Lung (tissue), 12 donors: ENCODE measurements around the gene RALGDS. TPM values are rescaled to one million over a fixed set of nuclear protein-coding genes. Genes with fewer than 3 reads are reported as not detected.

Experiments
- ATAC-seq: fragments of 200-7000 bp; cut with Tn5 transposase; one replicate; pipeline ENCODE4 v1.9.1; 2020; ENCODE audit warnings: moderate number of reproducible peaks; ENCODE audit not compliant: insufficient read depth, low FRiP score
- DNase-seq, 3 donors: peaks; one replicate each; pipeline ENCODE4 v3.0.0-alpha.2; 2013 to 2017
- H3K27ac ChIP-seq, 2 donors: one replicate each; pipeline ENCODE4 v1.5.1; 2013; ENCODE audit warnings: mild to moderate bottlenecking in 2 of 2, moderate library complexity in 2 of 2, control low read depth in 1 of 2, inconsistent platforms in 1 of 2, low read depth in 1 of 2, low read length in 1 of 2
- H3K27me3 ChIP-seq, 3 donors: one replicate each; pipeline ENCODE4 v1.5.1; 2013; ENCODE audit warnings: low read length in 2 of 3; ENCODE audit not compliant: control insufficient read depth in 3 of 3, insufficient read depth in 3 of 3
- H3K36me3 ChIP-seq, 4 donors: one replicate each; pipeline ENCODE4 v1.5.1; 2013; ENCODE audit warnings: low read length in 4 of 4, mild to moderate bottlenecking in 1 of 4, moderate library complexity in 1 of 4; ENCODE audit not compliant: control insufficient read depth in 4 of 4, insufficient read depth in 4 of 4
- H3K4me1 ChIP-seq, 5 donors: one replicate each; pipeline ENCODE4 v1.5.1; 2013; ENCODE audit warnings: low read length in 5 of 5, mild to moderate bottlenecking in 2 of 5, moderate library complexity in 1 of 5; ENCODE audit not compliant: control insufficient read depth in 5 of 5, insufficient read depth in 5 of 5
- H3K4me3 ChIP-seq: one replicate; pipeline ENCODE4 v1.5.1; 2013; ENCODE audit warnings: mild to moderate bottlenecking, control low read depth, moderate library complexity
- H3K9ac ChIP-seq, 2 donors: one replicate each; pipeline ENCODE4 v1.5.1; 2013; ENCODE audit warnings: low read length in 2 of 2, control low read depth in 1 of 2; ENCODE audit not compliant: insufficient read depth in 1 of 2
- H3K9me3 ChIP-seq, 4 donors: one replicate each; pipeline ENCODE4 v1.5.1; 2013; ENCODE audit warnings: low read length in 3 of 4, mild to moderate bottlenecking in 1 of 4, moderate library complexity in 1 of 4; ENCODE audit not compliant: control insufficient read depth in 4 of 4, insufficient read depth in 3 of 4
- WGBS, 2 donors: extraction: QIAGEN DNeasy Blood & Tissue Kit; methylation state at CpG; one replicate each; pipeline ENCODE4 v1.1.7; 2013; 5-methylcytosine and 5-hydroxymethylcytosine counted together
- polyA plus RNA-seq, 2 donors: library from polyadenylated mRNA; stranded (reverse); fragments of 200-250 nt; gene quantifications; one replicate each; pipeline ENCODE4 v1.2.1, GENCODE V29; 2013
- total RNA-seq, 2 donors: library from RNA; depleted of rRNA in 1 of 2; stranded (reverse); fragments of >200 nt in 1 of 2; gene quantifications; one replicate each; pipeline ENCODE4 v1.2.1, GENCODE V29; 2014 to 2021
- TF ChIP-seq, protein P1 (sequence below): IDR thresholded peaks from 2 replicates; pipeline ENCODE4 v1.5.1; 2012; ENCODE audit warnings: mild to moderate bottlenecking; ENCODE audit errors: control extremely low read depth, extremely low read depth
- donor health status: control.
- donor health status: control.
- donor health status: Bipolar disorder and iron deficiency.
- donor health status: healthy.
- donor health status: DM: yes; HTN: yes; CAD: no.

The RALGDS gene
- total and polyA plus RNA-seq, 4 donors: 49.5 to 145 (median 60.9) TPM

DNA sequence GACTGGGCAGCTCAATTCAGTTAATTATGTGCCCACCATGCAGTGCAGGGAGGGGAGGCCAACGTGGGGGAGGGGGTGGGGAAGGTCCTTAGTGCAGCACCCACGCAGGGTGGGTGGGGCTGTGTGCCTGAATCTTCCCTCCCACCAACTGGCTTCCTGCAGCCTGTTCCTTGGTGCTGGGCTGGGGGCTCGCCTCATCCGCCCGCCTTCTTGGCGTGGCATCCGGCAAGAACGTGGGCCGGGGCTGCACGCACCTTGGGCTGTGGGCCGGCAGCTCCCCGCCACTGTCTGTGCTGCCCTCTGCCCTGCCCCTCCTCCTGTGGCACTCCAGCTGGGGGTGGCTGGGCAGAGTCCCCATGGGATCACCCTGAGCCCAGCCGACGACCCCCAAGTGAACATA lies 19.6 kb upstream of the RALGDS start:
- H3K9me3 ChIP-seq: no peaks in the 10 kb centered on the region
- no peak overlapping the region for H3K9ac ChIP-seq
- no peak overlapping the region for H3K27ac ChIP-seq
- no peak for ATAC-seq
- WGBS, 2 donors: 91 to 92% methylated on average over 13 to 14 of the region's 14 CpGs
- DNase-seq: no peak
- peaks cover 0 to 27% (median 8%) of the 10 kb centered on the region in 5 donors for H3K4me1 ChIP-seq
- H3K4me3 ChIP-seq: no peak overlapping the region
- H3K36me3 ChIP-seq: no peaks in the 10 kb centered on the region
- TF ChIP-seq, protein P1, sequence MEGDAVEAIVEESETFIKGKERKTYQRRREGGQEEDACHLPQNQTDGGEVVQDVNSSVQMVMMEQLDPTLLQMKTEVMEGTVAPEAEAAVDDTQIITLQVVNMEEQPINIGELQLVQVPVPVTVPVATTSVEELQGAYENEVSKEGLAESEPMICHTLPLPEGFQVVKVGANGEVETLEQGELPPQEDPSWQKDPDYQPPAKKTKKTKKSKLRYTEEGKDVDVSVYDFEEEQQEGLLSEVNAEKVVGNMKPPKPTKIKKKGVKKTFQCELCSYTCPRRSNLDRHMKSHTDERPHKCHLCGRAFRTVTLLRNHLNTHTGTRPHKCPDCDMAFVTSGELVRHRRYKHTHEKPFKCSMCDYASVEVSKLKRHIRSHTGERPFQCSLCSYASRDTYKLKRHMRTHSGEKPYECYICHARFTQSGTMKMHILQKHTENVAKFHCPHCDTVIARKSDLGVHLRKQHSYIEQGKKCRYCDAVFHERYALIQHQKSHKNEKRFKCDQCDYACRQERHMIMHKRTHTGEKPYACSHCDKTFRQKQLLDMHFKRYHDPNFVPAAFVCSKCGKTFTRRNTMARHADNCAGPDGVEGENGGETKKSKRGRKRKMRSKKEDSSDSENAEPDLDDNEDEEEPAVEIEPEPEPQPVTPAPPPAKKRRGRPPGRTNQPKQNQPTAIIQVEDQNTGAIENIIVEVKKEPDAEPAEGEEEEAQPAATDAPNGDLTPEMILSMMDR: no peak
- H3K27me3 ChIP-seq: no peaks in the 10 kb centered on the region

DNA sequence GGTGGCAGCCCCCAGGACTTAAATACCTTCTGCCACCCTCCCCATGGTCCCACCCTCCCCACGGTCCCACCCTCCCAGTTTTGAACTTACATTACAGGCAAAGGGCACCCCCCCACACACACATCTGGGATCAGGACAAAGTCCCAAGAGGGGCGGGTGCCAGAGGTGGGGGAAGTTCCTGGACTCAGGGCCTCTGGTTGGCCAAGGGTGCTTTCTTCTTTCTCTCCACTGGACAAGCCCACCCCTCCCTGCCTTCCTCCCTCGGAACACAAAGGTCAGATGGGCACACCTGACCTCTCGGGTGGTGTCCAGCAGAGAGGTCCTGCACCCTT lies 19.1 kb upstream of the RALGDS start:
- H3K27ac ChIP-seq: no peak overlapping the region
- ATAC-seq (no peak), DNase-seq (no peak)
- no peak overlapping the region for H3K9ac ChIP-seq
- WGBS, 2 donors: 94 to 98% methylated on average over 4 of the region's 4 CpGs
- H3K4me1 ChIP-seq: peaks cover 0 to 32% (median 8%) of the 10 kb centered on the region in 5 donors
- TF ChIP-seq, protein P1: no peak
- H3K4me3 ChIP-seq: no peak overlapping the region
- H3K27me3 ChIP-seq: no peaks in the 10 kb centered on the region
- no peaks in the 10 kb centered on the region for H3K36me3 ChIP-seq
- no peaks in the 10 kb centered on the region for H3K9me3 ChIP-seq

DNA sequence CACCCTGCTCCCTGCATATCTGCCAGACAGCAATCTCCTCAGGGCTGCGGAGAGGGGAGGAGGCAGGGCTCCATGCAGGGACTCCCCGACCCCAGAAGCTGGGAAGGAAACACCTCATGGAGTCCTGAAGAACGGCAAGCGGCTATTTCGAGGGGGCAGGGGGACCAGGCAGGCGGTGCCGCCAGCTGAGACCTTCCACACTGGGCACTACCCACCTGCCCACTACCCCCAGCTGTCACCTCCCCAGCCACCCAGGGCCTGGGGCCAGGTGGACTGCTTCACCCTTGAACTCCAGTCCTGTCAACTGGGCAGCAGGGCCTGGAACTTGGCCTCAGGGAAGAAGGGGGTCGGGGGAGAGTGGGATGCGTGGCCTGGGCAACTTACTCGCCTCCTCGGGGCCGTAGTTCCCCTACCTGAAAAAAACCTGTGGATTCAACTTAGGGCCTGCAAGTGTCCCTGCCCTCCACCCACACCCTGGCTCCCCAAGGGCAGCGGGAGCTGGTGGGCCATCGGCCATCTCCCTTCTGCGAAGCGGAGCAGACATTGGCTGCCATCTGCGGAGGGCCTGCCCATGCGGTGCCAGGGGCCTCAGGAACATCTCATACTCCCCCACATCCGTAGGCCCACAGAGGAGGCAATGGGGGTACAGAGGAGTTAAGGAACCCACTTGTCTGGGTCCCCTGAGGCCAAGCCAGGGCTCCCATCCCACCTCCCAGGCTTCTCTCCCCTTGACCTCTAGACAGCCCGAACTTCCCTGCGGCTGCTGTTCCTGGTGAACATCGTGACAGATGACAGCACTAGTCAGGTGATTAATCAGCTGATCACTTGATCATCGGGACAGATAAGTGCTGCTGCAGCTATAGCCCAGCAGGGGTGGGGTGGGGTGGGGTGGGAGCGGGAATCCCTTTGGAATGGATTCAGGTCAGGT lies 18.5 kb upstream of the RALGDS start:
- H3K27ac ChIP-seq: peak overlapping the region in 1 of 2 donors; percentile 9
- no peaks in the 10 kb centered on the region for H3K9me3 ChIP-seq
- ATAC-seq (no peak), DNase-seq (no peak)
- H3K4me3 ChIP-seq: no peak overlapping the region
- peaks cover 2 to 36% (median 14%) of the 10 kb centered on the region in 5 donors for H3K4me1 ChIP-seq
- 88 to 89% methylated on average over 24 of the region's 24 CpGs for WGBS, 2 donors
- no peaks in the 10 kb centered on the region for H3K36me3 ChIP-seq
- TF ChIP-seq, protein P1: no peak
- H3K27me3 ChIP-seq: no peaks in the 10 kb centered on the region
- no peak overlapping the region for H3K9ac ChIP-seq
